Measurements from ENCODE around the gene UNC45A.

The UNC45A gene

DNA sequence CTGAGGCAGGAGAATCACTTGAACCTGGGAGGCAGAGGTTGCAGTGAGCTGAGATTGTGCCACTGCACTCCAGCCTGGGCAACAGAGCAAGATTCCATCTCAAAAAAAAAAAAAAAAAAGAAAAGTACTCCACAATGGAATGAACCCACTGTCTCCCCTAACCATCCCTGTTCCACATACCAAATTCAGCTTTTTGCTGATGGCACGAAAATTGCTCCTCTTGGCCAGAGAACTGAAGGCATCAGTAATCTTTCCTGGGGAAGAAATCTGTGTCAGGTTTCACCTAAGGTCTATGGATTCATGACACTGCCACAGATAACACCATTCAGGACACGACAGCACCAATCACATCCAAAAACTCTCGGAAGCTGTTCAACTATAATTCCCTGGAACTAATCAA is 66.1 kb downstream of the UNC45A start:
- no peak for DNase-seq (ENCODE audit: low read depth in 2 of 3, low spot score in 1 of 3)
